ENCODE measurements around the gene COL13A1.

GRCh38 chr10:69906425-69906824 lies 104.7 kb downstream of the COL13A1 start:
- TF ChIP-seq POLR2A (IDR thresholded peaks at IDR 0.05) (no peak), CTCF (IDR thresholded peaks at IDR 0.05 in 4 of 5, conservative IDR thresholded peaks at IDR 0.05 in 1 of 5) (no peak)
